Dermis microvascular lymphatic vessel endothelial cell (primary cell): ENCODE results near the gene FRRS1. TPM values are rescaled to one million over a fixed set of nuclear protein-coding genes. Genes with fewer than 3 reads are reported as not detected.
"Not testable (repeated sequence)": the region's sequence is repeated elsewhere in the genome, so short reads cannot be mapped to it uniquely, and the experiment has no call there.

Experiments
- DNase-seq, 2 donors: peaks; one replicate each; pipeline versions ENCODE4 v3.0.0 to v3.0.0-alpha.2; 2010; ENCODE audit warnings: low read depth in 2 of 2
- total RNA-seq: library from RNA; depleted of rRNA; stranded (reverse); fragments of >200 nt; gene quantifications from 2 replicates; pipeline ENCODE4 v1.2.1, GENCODE V29; 2014

Gene FRRS1
- 0.38 and 1.4 TPM in 2 replicates for total RNA-seq

- peak in 1 of 2 donors; percentile 41 for DNase-seq
Observed at GRCh38 chr1:99766378-99766800, at the start of gene FRRS1. Gene FRRS1 (minus strand): TSS chr1:99766635. CDS start chr1:99748768, 17,867 bp downstream.

DNA sequence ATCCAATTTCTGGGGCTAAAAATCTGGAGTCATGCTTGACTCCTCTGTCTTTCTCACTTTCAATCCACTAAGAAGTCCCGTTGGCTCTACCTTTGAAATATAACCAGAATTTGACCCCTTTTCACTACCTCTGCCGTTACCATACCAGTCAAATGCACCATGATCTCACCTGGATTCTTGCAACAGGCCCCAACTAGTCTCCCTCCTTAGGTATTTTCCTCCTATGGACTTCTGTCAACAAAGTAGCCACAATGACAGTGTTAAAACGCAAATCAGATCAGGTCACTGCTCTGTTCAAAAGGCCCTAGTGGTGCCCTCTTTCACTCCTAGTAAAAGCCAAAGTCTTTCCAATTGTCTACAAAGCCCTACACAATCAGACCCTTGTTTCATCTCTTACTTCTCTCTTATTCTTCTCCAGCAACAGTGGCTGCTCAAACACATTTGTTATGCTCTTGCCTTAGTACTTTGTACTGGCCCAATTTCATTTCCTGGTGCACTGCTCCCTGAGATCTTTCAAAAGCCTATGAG lies 48.0 kb upstream of the FRRS1 start:
- DNase-seq = no peak

- no peak for DNase-seq
Observed at GRCh38 chr1:99811747-99812146, 45.3 kb upstream of the FRRS1 start.

- no peak for DNase-seq
Observed at GRCh38 chr1:99811075-99811474, 44.6 kb upstream of the FRRS1 start.

GRCh38 chr1:99808391-99809115 lies 42.1 kb upstream of the FRRS1 start:
- peak; percentile 81 to 86 for DNase-seq

GRCh38 chr1:99806882-99807281 lies 40.4 kb upstream of the FRRS1 start:
- no peak for DNase-seq

DNA sequence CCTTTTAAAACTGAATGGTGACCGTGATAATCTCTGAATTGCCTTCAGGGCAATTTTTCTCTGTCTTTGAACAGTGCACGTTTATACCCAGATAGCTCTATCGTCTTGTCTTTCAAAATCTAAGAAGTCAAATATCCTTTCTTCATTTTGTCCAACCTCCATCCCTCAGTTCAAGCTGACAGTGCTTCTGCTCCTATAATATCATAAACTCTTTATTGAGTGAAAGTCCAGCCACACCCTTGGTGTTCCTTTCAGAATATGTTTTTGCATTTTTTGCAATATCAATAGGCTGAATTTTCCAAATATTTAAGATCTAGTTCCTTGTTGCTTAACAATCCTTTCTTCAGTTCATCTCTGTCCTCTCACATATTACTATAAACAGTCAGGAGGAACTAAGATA lies 35.1 kb upstream of the FRRS1 start:
- no peak for DNase-seq

DNA sequence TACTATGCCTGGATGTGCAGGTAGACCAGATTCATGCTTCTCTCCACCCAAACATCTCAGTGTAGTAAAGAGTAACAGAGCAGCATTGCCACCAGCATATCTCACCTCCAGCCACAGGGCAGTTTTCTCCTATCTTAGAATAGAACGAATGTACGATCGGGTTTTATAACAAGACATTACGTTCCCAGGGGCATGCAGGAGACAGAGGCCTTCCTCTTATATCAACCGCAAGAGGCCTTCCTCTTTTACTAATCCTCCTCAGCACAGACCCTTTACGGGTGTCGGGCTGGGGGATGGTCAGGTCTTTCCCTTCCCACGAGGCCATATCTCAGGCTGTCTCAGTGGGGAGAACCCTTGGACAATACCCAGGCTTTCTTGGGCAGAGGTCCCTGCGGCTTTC lies 27.4 kb upstream of the FRRS1 start:
- not testable (repeated sequence) for DNase-seq

- DNase-seq = no peak
Observed at GRCh38 chr1:99789715-99790114, 23.3 kb upstream of the FRRS1 start.

DNA sequence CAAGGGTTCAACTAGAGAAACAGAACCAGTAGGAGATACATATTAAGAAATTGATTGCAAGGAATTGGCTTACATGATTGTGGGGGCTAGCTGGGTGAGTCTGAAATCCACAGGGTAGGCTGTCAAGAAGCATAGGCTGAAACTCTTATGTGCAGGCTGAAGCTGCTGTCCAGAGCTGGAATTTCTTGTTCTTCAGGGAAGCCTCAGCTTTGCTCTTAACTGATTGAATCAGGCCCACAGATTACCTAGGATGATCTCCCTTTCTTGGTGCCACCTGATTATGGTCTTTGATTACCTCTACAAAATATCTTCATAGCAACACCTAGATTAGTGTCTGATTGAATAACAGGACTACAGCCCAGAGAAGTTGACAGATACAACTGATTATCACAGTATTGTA lies 22.5 kb upstream of the FRRS1 start:
- no peak for DNase-seq

- no peak for DNase-seq
Observed at GRCh38 chr1:99786751-99787501, 20.5 kb upstream of the FRRS1 start.

DNA sequence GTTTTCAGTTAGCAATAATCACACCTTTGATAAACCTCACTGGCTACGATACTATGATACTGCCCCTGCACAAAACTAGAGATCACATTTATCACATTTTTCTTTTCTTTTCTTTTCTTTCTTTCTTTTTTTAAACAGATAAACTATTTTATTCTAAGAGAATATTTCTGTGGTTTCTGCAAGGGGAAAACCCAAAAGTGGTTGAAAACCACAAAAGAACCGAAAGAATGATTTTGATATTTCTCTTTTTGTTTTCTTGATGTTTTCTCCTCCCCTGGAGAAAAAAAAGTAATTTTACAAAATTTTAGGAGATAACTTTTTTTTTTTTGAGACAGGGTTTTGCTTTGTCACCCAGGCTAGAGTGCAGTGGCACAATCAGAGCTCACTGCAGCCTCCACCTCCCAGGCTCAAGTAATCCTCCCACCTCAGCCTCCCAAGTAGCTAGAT lies 18.4 kb upstream of the FRRS1 start:
- no peak for DNase-seq

DNA sequence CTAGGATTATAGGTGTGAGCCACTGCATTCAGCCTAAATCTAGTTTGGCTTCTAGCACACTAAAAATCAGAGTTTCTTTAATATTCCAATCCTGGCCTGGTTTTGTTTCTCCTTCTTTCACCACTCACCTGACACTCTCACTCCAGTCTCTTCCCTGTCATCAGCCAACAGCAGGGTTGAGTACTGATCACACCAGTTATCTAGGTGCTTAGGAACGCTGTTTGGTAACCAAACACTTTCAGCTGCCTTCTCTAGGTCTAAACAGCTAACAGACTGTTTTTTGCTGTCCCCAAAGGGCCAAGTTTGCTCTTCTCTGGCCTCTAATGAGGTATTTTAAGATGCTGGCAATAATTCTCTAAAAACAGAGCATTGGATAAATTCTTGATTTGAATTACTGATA lies 17.7 kb upstream of the FRRS1 start:
- DNase-seq = no peak

GRCh38 chr1:99782920-99783319 lies 16.5 kb upstream of the FRRS1 start:
- no peak for DNase-seq

DNA sequence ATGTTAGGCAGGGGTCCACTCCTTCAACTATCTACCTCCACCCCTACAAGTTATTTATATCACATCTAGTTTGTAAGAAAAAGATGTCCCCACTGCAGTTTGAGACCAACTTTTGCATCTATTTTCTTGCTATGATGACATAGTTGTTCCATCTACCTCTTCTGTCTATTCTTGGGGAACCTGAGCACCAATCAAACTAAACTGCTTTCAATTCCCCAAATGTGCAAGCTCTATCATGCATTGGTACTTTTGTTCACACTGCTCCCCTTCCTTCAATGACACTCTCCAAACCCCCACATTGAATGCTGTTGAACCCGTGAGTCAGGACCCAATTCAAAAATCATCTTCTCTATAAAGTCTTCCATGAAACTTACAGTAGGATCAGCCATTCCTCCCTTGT lies 16.0 kb upstream of the FRRS1 start:
- no peak for DNase-seq

DNA sequence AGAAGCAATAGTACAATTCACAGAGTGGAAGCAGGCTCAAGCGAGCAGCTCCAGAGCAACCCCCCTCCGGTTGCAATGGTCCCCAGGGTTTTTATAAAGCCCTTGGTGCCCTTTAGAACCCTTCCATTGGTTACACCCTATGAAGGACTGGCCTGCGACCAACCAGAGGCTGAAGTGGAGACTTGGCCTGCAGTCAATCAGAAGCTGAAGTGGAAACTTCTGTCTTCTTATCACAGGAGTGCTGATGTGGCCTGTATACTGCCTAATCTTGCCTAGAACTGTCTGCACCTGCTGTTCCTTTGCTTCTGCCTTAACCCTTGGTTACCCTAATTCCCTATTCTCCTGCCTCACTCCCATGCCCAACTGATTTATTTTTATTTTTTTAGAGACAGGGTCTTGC lies 15.4 kb upstream of the FRRS1 start:
- no peak for DNase-seq

GRCh38 chr1:99777752-99778151 lies 11.3 kb upstream of the FRRS1 start:
- DNase-seq = no peak

GRCh38 chr1:99776120-99776519 lies 9.7 kb upstream of the FRRS1 start:
- DNase-seq = no peak

DNA sequence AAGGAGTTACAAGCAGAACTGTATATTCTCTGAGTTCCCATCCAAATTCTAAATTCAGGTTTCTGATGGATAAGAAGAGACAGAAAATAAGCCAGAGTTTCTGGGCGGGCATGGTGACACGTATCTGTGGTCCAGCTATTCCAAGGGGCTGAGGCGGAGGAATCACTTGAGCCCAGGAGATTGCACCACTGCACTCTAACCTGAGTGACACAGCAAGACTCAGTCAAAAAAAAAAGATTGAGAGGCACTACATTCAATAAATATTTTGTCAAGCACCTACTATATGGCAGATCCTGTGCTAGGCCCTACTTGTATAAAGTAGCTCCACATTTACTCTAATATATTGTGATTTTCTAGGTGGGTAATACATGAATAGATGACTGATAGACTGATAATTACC lies 6.4 kb upstream of the FRRS1 start:
- DNase-seq = no peak

DNA sequence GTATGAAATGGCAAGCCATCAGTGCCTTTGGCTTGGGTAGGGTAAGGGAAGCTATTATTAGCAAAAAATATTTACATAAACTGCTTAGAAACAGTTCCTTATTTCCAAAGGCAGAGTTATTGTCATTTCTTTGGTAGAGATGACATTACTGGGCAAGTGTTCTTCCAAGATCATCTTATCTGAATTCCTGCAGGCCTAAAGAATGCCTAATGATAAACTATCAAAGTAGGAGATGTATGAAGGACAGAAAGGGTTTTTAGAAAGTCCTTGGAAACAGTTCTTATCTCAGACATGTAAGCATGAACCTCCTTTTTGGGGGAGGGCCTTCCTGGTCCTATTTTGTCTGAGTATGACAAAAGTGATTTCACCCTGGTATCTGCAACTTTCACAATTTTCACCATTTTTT lies 5.1 kb upstream of the FRRS1 start:
- DNase-seq = no peak

- DNase-seq = no peak
Observed at GRCh38 chr1:99768524-99769245, 2.2 kb upstream of the FRRS1 start.

DNA sequence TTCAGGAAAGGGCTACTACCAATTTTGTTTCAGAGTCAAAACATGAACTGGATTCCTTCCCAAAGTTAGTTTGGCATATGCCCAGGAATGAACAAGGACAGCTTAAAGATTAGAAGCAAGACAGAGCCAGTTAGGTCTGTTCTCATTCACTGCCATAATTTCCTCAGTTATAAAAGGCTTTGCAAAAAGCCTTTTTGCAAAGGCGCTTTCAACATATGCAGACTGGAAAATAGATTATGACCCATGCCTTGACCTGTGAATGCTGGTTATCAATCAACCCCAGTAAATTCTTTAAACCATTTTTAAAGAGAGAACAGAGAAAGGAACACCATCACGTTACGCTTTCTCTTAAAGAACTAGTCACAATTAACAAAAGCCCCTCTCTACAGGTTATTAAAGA lies 1.7 kb upstream of the FRRS1 start:
- DNase-seq = no peak
